Activated CD4-positive, alpha-beta memory T cell treated with anti-CD3 and anti-CD28 coated beads for 36 hours (primary cell): ENCODE measurements around the gene DAPK2. TPM values are rescaled to one million over a fixed set of nuclear protein-coding genes. Genes with fewer than 3 reads are reported as not detected.
"Not testable (repeated sequence)": the region's sequence is repeated elsewhere in the genome, so short reads cannot be mapped to it uniquely, and the experiment has no call there.

ENCODE experiments used
- CTCF ChIA-PET: fragments of 350-600 bp; sonication (Branson Sonifier 250); formaldehyde crosslinking; loops from one replicate; lab custom pipeline; 2021; ENCODE audit warnings: antibody characterized with exemption, inconsistent platforms; lab: Charles Lee
- POLR2A ChIA-PET: fragments of 350-600 bp; sonication (Branson Sonifier 250); formaldehyde crosslinking; loops from one replicate; lab custom pipeline; 2021; ENCODE audit warnings: antibody characterized with exemption; lab: Charles Lee
- DNase-seq: peaks from one replicate; pipeline ENCODE4 v3.0.0-alpha.2; 2020
- H3K27ac Mint-ChIP-seq: one replicate; pipeline ENCODE4 v1.8.0; 2021; ENCODE audit warnings: mixed read lengths
- H3K27me3 Mint-ChIP-seq: one replicate; pipeline ENCODE4 v1.8.0; 2021; ENCODE audit warnings: mixed read lengths
- H3K36me3 Mint-ChIP-seq: one replicate; pipeline ENCODE4 v1.8.0; 2021; ENCODE audit warnings: mixed read lengths
- H3K4me1 Mint-ChIP-seq: one replicate; pipeline ENCODE4 v1.8.0; 2021; ENCODE audit warnings: low read depth, mixed read lengths
- H3K4me3 Mint-ChIP-seq: one replicate; pipeline ENCODE4 v1.8.0; 2021; ENCODE audit warnings: mild to moderate bottlenecking, mixed read lengths
- H3K9me3 Mint-ChIP-seq: one replicate; pipeline ENCODE4 v1.8.0; 2021; ENCODE audit warnings: mixed read lengths
- intact Hi-C: fragments of 100-400 bp; cut with micrococcal nuclease; formaldehyde crosslinking; loops from one replicate; pipeline ENCODE4 v1.15.1; 2023
- total RNA-seq, 2 experiments: library from RNA; stranded (reverse); gene quantifications; one replicate each; pipeline ENCODE4 v1.2.3, GENCODE V29; 2021

DAPK2 gene
- total RNA-seq, 2 experiments from 2014 or later, result 0.81 to 0.87 TPM

- Mint-ChIP-seq H3K36me3 (no peaks in the 10 kb centered on the region), H3K9me3 (no peaks in the 10 kb centered on the region), H3K4me1 (peaks cover 16% of the 10 kb centered on the region), H3K4me3 (no peak overlapping the region), H3K27me3 (no peaks in the 10 kb centered on the region), H3K27ac (no peak overlapping the region)
- no peak for DNase-seq
- CTCF ChIA-PET, result no interaction called here
- intact Hi-C loops, result no loop called here
- POLR2A ChIA-PET, result no interaction called here
Observed at GRCh38 chr15:63908281-63908680, 138.0 kb downstream of the DAPK2 start.

- POLR2A ChIA-PET, result no interaction called here
- Mint-ChIP-seq H3K4me1 (peaks cover 16% of the 10 kb centered on the region), H3K4me3 (no peak overlapping the region), H3K36me3 (no peaks in the 10 kb centered on the region), H3K27ac (no peak overlapping the region), H3K9me3 (no peaks in the 10 kb centered on the region), H3K27me3 (no peaks in the 10 kb centered on the region)
- intact Hi-C loops, result no loop called here
- CTCF ChIA-PET, result interaction anchor here (2.0 kb wide), 1 partner anchor 38 kb away, joined by 8 read pairs; no protein-coding TSS in a partner anchor
- DNase-seq, result no peak
Observed at GRCh38 chr15:63907521-63907920, 138.8 kb downstream of the DAPK2 start.

GRCh38 chr15:63906266-63906584 lies 140.1 kb downstream of the DAPK2 start:
- Mint-ChIP-seq H3K4me1 (peaks cover 16% of the 10 kb centered on the region), H3K4me3 (no peak overlapping the region), H3K27ac (no peak overlapping the region), H3K27me3 (no peaks in the 10 kb centered on the region), H3K36me3 (no peaks in the 10 kb centered on the region), H3K9me3 (no peaks in the 10 kb centered on the region)
- DNase-seq, result no peak
- POLR2A ChIA-PET, result no interaction called here
- CTCF ChIA-PET, result interaction anchor here (1.0 to 2.0 kb wide), 3 partner anchors 16 to 140 kb away, joined by 3 to 8 read pairs (median 8); partner anchors contain the start of gene DAPK2
- intact Hi-C loops, result no loop called here

GRCh38 chr15:63905558-63906265 lies 140.6 kb downstream of the DAPK2 start:
- intact Hi-C loops, result no loop called here
- POLR2A ChIA-PET, result no interaction called here

GRCh38 chr15:63905131-63905530 lies 141.2 kb downstream of the DAPK2 start:
- Mint-ChIP-seq H3K27ac (no peak overlapping the region), H3K36me3 (no peaks in the 10 kb centered on the region), H3K9me3 (no peaks in the 10 kb centered on the region), H3K27me3 (no peaks in the 10 kb centered on the region), H3K4me1 (peaks cover 16% of the 10 kb centered on the region), H3K4me3 (no peak overlapping the region)
- POLR2A ChIA-PET, result no interaction called here
- DNase-seq, result no peak
- CTCF ChIA-PET, result interaction anchor here (1.1 to 2.0 kb wide), 5 partner anchors 10 to 152 kb away, joined by 3 to 8 read pairs (median 6); partner anchors contain the start of gene DAPK2
- intact Hi-C loops, result no loop called here

More at GRCh38 chr15:63905558-63906265, 140.6 kb downstream of the DAPK2 start:
- no peaks in the 10 kb centered on the region for H3K27me3 Mint-ChIP-seq
- H3K27ac Mint-ChIP-seq, result no peak overlapping the region
- H3K4me3 Mint-ChIP-seq, result no peak overlapping the region
- DNase-seq, result no peak
- H3K36me3 Mint-ChIP-seq, result no peaks in the 10 kb centered on the region
- peaks cover 16% of the 10 kb centered on the region for H3K4me1 Mint-ChIP-seq
- CTCF ChIA-PET, result interaction anchor here (1.0 to 2.0 kb wide), 4 partner anchors 14 to 141 kb away, joined by 3 to 8 read pairs (median 6); partner anchors contain the start of gene DAPK2
- H3K9me3 Mint-ChIP-seq, result no peaks in the 10 kb centered on the region

GRCh38 chr15:63904042-63904441 lies 142.2 kb downstream of the DAPK2 start:
- peaks cover 19% of the 10 kb centered on the region for H3K4me1 Mint-ChIP-seq
- ChIA-PET CTCF (interaction anchor here (0.8 to 1.6 kb wide), 6 partner anchors 11 to 333 kb away, joined by 3 to 8 read pairs (median 3); no protein-coding TSS in a partner anchor), POLR2A (no interaction called here)
- no peaks in the 10 kb centered on the region for H3K27me3 Mint-ChIP-seq
- no peaks in the 10 kb centered on the region for H3K36me3 Mint-ChIP-seq
- H3K9me3 Mint-ChIP-seq, result no peaks in the 10 kb centered on the region
- no peak for DNase-seq
- intact Hi-C loops, result no loop called here
- H3K4me3 Mint-ChIP-seq, result no peak overlapping the region
- H3K27ac Mint-ChIP-seq, result no peak overlapping the region

GRCh38 chr15:63902671-63903035 lies 143.6 kb downstream of the DAPK2 start:
- Mint-ChIP-seq H3K27ac (no peak overlapping the region), H3K4me3 (no peak overlapping the region), H3K4me1 (peaks cover 19% of the 10 kb centered on the region), H3K36me3 (no peaks in the 10 kb centered on the region), H3K27me3 (no peaks in the 10 kb centered on the region), H3K9me3 (no peaks in the 10 kb centered on the region)
- intact Hi-C loops, result no loop called here
- ChIA-PET CTCF (no interaction called here), POLR2A (no interaction called here)
- no peak for DNase-seq

- intact Hi-C loops, result no loop called here
- H3K4me1 Mint-ChIP-seq, result peaks cover 22% of the 10 kb centered on the region
- H3K36me3 Mint-ChIP-seq, result no peaks in the 10 kb centered on the region
- H3K27me3 Mint-ChIP-seq, result no peaks in the 10 kb centered on the region
- POLR2A ChIA-PET, result no interaction called here
- no peak for DNase-seq
- no peak overlapping the region for H3K4me3 Mint-ChIP-seq
- H3K27ac Mint-ChIP-seq, result no peak overlapping the region
- H3K9me3 Mint-ChIP-seq, result no peaks in the 10 kb centered on the region
- CTCF ChIA-PET, result no interaction called here
Observed at GRCh38 chr15:63901912-63902670, 144.2 kb downstream of the DAPK2 start.

GRCh38 chr15:63900306-63900705 lies 146.0 kb downstream of the DAPK2 start:
- CTCF ChIA-PET, result interaction anchor here (1.8 kb wide), 1 partner anchor 146 kb away, joined by 5 read pairs; the partner anchor contains the start of gene DAPK2
- H3K27ac Mint-ChIP-seq, result no peak overlapping the region
- POLR2A ChIA-PET, result no interaction called here

GRCh38 chr15:63899606-63900005 lies 146.7 kb downstream of the DAPK2 start:
- CTCF ChIA-PET, result interaction anchor here (1.8 kb wide), 1 partner anchor 147 kb away, joined by 5 read pairs; the partner anchor contains the start of gene DAPK2
- POLR2A ChIA-PET, H3K27me3 Mint-ChIP-seq, H3K36me3 Mint-ChIP-seq, H3K9me3 Mint-ChIP-seq, DNase-seq, H3K4me3 Mint-ChIP-seq, H3K27ac Mint-ChIP-seq, intact Hi-C loops: not testable (repeated sequence)
- peaks cover 18% of the 10 kb centered on the region for H3K4me1 Mint-ChIP-seq

More at GRCh38 chr15:63900306-63900705, 146.0 kb downstream of the DAPK2 start:
- intact Hi-C loops, result no loop called here
- H3K9me3 Mint-ChIP-seq, result no peaks in the 10 kb centered on the region
- H3K36me3 Mint-ChIP-seq, result no peaks in the 10 kb centered on the region
- no peak overlapping the region for H3K4me3 Mint-ChIP-seq
- DNase-seq, result no peak
- H3K27me3 Mint-ChIP-seq, result no peaks in the 10 kb centered on the region
- peaks cover 18% of the 10 kb centered on the region for H3K4me1 Mint-ChIP-seq

GRCh38 chr15:63899193-63899592 lies 147.1 kb downstream of the DAPK2 start:
- DNase-seq, result no peak
- no peak overlapping the region for H3K4me3 Mint-ChIP-seq
- H3K36me3 Mint-ChIP-seq, result no peaks in the 10 kb centered on the region
- no peaks in the 10 kb centered on the region for H3K9me3 Mint-ChIP-seq
- POLR2A ChIA-PET, result no interaction called here
- H3K27ac Mint-ChIP-seq, result no peak overlapping the region
- H3K27me3 Mint-ChIP-seq, result no peaks in the 10 kb centered on the region
- peaks cover 18% of the 10 kb centered on the region for H3K4me1 Mint-ChIP-seq
- CTCF ChIA-PET, result interaction anchor here (1.8 kb wide), 1 partner anchor 147 kb away, joined by 5 read pairs; the partner anchor contains the start of gene DAPK2
- intact Hi-C loops, result no loop called here
